HepG2 (cell line): Measurements from ENCODE around the gene CLDND2. TPM values are rescaled to one million over a fixed set of nuclear protein-coding genes. Genes with fewer than 3 reads are reported as not detected.

ENCODE experiments used
- ATM ChIP-seq: fragments of 450-650 bp; IDR thresholded peaks from 2 replicates; pipeline ENCODE4 v1.7.1; 2017; ENCODE audit warnings: mild to moderate bottlenecking, borderline replicate concordance
- DR1 ChIP-seq: sonication (generic); formaldehyde crosslinking; IDR thresholded peaks from 2 replicates; pipeline ENCODE4 v1.8.0; 2021; ENCODE audit warnings: mild to moderate bottlenecking, missing genetic modification reagents, inconsistent platforms
- ELF3 ChIP-seq: IDR thresholded peaks from 2 replicates; pipeline ENCODE4 v1.6.1; 2016; ENCODE audit warnings: missing genetic modification reagents, missing compliant biosample characterization
- GTF3A ChIP-seq: sonication (generic); formaldehyde crosslinking; conservative IDR thresholded peaks from 2 replicates; pipeline ENCODE4 v1.4.0; 2020; ENCODE audit warnings: mild to moderate bottlenecking, missing genetic modification reagents
- GZF1 ChIP-seq: sonication (generic); formaldehyde crosslinking; IDR thresholded peaks from 2 replicates; pipeline ENCODE4 v1.5.1; 2020; ENCODE audit warnings: mild to moderate bottlenecking, missing genetic modification reagents
- HNRNPL ChIP-seq: fragments of 200-400 bp; formaldehyde crosslinking; IDR thresholded peaks from 2 replicates; pipeline ENCODE4 v1.6.1; 2017; ENCODE audit warnings: mild to moderate bottlenecking, low read depth, low read length
- IKZF1 ChIP-seq: fragments of 450-650 bp; IDR thresholded peaks from 2 replicates; pipeline ENCODE4 v1.7.1; 2016
- MATR3 ChIP-seq: sonication (generic); formaldehyde crosslinking; IDR thresholded peaks from 2 replicates; pipeline ENCODE4 v1.4.0; 2020; ENCODE audit warnings: missing genetic modification reagents
- NKX3-1 ChIP-seq: sonication (generic); formaldehyde crosslinking; IDR thresholded peaks from 2 replicates; pipeline ENCODE4 v1.5.0; 2020; ENCODE audit warnings: missing genetic modification reagents
- PITX1 ChIP-seq: sonication (generic); formaldehyde crosslinking; IDR thresholded peaks from 2 replicates; pipeline ENCODE4 v1.5.1; 2020; ENCODE audit warnings: mild to moderate bottlenecking, missing genetic modification reagents
- REL ChIP-seq: sonication (generic); formaldehyde crosslinking; conservative IDR thresholded peaks from 2 replicates; pipeline ENCODE4 v1.8.0; 2022; ENCODE audit warnings: mild to moderate bottlenecking, missing genetic modification reagents, moderate library complexity
- SETDB1 ChIP-seq: sonication (generic); formaldehyde crosslinking; IDR thresholded peaks from 2 replicates; pipeline ENCODE4 v1.5.1; 2020; ENCODE audit warnings: missing genetic modification reagents, mild to moderate bottlenecking, borderline replicate concordance
- SIX1 ChIP-seq: sonication (generic); formaldehyde crosslinking; IDR thresholded peaks from 2 replicates; pipeline ENCODE4 v1.4.0; 2020; ENCODE audit warnings: missing genetic modification reagents, borderline replicate concordance
- SOX5 ChIP-seq: IDR thresholded peaks from 2 replicates; pipeline ENCODE4 v1.6.1; 2016; ENCODE audit warnings: borderline replicate concordance
- ZBTB20 ChIP-seq: sonication (generic); formaldehyde crosslinking; IDR thresholded peaks from 2 replicates; pipeline ENCODE4 v1.8.1; 2023; ENCODE audit warnings: missing genetic modification reagents, low read depth, mild to moderate bottlenecking, borderline replicate concordance
- ZBTB42 ChIP-seq: sonication (generic); formaldehyde crosslinking; IDR thresholded peaks from 2 replicates; pipeline ENCODE4 v1.5.0; 2020; ENCODE audit warnings: mild to moderate bottlenecking, missing genetic modification reagents
- ZFAT ChIP-seq: sonication (generic); formaldehyde crosslinking; conservative IDR thresholded peaks from 2 replicates; pipeline ENCODE4 v1.8.1; 2023; ENCODE audit warnings: missing genetic modification reagents, inconsistent platforms
- ZNF207 ChIP-seq: fragments of 450-650 bp; IDR thresholded peaks from 2 replicates; pipeline ENCODE4 v1.6.1; 2016; ENCODE audit warnings: antibody characterized with exemption, borderline replicate concordance
- ZNF589 ChIP-seq: sonication (generic); formaldehyde crosslinking; conservative IDR thresholded peaks from 2 replicates; pipeline ENCODE4 v1.8.0; 2022; ENCODE audit warnings: mild to moderate bottlenecking, moderate library complexity, missing genetic modification reagents
- ZNF720 ChIP-seq: sonication (generic); formaldehyde crosslinking; IDR thresholded peaks from 2 replicates; pipeline ENCODE4 v1.4.0; 2020; ENCODE audit warnings: missing genetic modification reagents
- ZNF737 ChIP-seq: sonication (generic); formaldehyde crosslinking; IDR thresholded peaks from 2 replicates; pipeline ENCODE4 v1.5.0; 2020; ENCODE audit warnings: missing genetic modification reagents, mild to moderate bottlenecking, borderline replicate concordance
- ZNF768 ChIP-seq: sonication (generic); formaldehyde crosslinking; IDR thresholded peaks from 2 replicates; pipeline ENCODE4 v1.4.0; 2020; ENCODE audit warnings: missing genetic modification reagents
- ZNF878 ChIP-seq: sonication (generic); formaldehyde crosslinking; IDR thresholded peaks from 2 replicates; pipeline ENCODE4 v1.8.1; 2023; ENCODE audit warnings: mild to moderate bottlenecking, missing genetic modification reagents, moderate library complexity
- ZSCAN25 ChIP-seq: sonication (generic); formaldehyde crosslinking; IDR thresholded peaks from 2 replicates; pipeline ENCODE4 v1.8.0; 2022; ENCODE audit warnings: mild to moderate bottlenecking, missing genetic modification reagents
- polyA plus RNA-seq, 8 experiments: library from polyadenylated mRNA; depleted of rRNA in 3 of 8; stranded (reverse) in 7 of 8; unstranded in 1 of 8; fragments of >200 nt; fragmentation: Illumina TruSeq in 4 of 8; extraction: Trizol in 4 of 8; gene quantifications; 2 replicates each; pipeline versions ENCODE4 v1.2.1 to v1.2.3, GENCODE V29; 2011 to 2016; ENCODE audit warnings: low read depth in 4 of 8, missing spikeins in 1 of 8, mixed read lengths in 1 of 8; ENCODE audit not compliant: insufficient read depth in 1 of 8
- total RNA-seq, 5 experiments: library from RNA; depleted of rRNA; stranded (reverse); fragments of >200 nt; fragmentation: Illumina TruSeq; extraction: Trizol; gene quantifications; 2 replicates each; pipeline ENCODE4 v1.2.3, GENCODE V29; 2016; ENCODE audit warnings: low read depth in 1 of 5
- TF ChIP-seq, protein P1 (sequence below): sonication (generic); formaldehyde crosslinking; IDR thresholded peaks from 2 replicates; pipeline ENCODE4 v1.9.0; 2022; ENCODE audit warnings: missing genetic modification reagents, mild to moderate bottlenecking, borderline replicate concordance
- TF ChIP-seq, protein P2 (sequence below): sonication (generic); formaldehyde crosslinking; conservative IDR thresholded peaks from 2 replicates; pipeline ENCODE4 v1.8.0; 2022; ENCODE audit warnings: mild to moderate bottlenecking, moderate library complexity, missing genetic modification reagents
- TF ChIP-seq, protein P3 (sequence below): sonication (generic); formaldehyde crosslinking; IDR thresholded peaks from 2 replicates; pipeline ENCODE4 v1.5.1; 2020; ENCODE audit warnings: missing genetic modification reagents, mild to moderate bottlenecking, borderline replicate concordance

CLDND2 gene
- total and polyA plus RNA-seq, 2 of the 13 experiments (the other 11 are each of a cell fraction or from before 2014, with no cell fraction given): 0.84 to 1.8 TPM

DNA sequence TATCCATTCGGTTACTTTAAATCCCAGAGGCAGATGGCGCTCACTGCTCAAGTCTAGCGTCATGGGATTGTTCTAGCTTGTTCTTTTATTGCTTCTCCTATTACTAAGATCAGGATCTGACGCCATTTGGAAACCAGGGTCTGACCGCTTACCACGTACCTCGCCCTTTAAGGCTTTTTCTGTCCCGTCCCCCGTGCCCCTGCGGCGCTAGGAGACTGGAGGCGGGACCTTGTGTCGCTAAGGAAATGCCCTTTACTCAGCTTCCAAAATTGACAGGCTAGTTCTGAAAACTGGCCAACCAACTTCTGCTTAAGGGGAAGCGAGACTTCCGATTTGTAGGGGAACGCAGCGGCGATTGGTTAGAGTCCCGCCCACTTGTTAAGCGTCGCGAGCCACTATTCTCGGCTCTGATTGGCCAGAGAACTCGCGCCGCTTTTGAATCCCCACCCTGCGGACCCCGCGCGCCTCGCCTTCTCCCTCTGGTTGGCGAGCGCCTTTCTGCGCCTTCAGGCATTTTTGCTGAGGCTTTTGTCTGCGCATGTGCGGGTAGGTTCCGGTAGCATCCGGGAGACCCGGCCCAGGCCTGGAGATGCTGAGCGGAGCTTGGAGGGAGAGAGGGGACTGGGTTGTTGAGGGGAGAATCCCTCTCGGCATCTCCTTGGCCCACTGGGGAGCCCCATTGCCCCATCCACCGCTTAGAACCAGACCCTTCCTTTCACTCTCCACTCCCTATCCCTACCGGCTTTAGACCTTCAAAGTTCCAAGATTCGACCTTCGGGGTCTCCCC lies 25.4 kb upstream of the CLDND2 start (continued):
- TF ChIP-seq ZBTB20 (CRISPR knock-in tag): no peak
- no peak; the same call in 1 of the 2 replicates for TF ChIP-seq ELF3 (CRISPR knock-in tag)
- no peak for TF ChIP-seq GZF1 (CRISPR knock-in tag)
- peak; percentile 90 for TF ChIP-seq ZNF878 (CRISPR knock-in tag)
- TF ChIP-seq SOX5: no peak
- no peak for TF ChIP-seq ZNF207
- TF ChIP-seq REL (CRISPR knock-in tag): 0 out of 2 replicates have a peak, but pooled peaks have one; percentile 90
- TF ChIP-seq ZNF589: 0 out of 2 replicates have a peak, but pooled peaks have one; percentile 54
- no peak for TF ChIP-seq GTF3A (CRISPR knock-in tag)
- TF ChIP-seq ATM: no peak
- TF ChIP-seq PITX1 (CRISPR knock-in tag): no peak
- TF ChIP-seq ZFAT: no peak
- TF ChIP-seq SIX1 (CRISPR knock-in tag): no peak
- TF ChIP-seq NKX3-1 (CRISPR knock-in tag): no peak
- no peak for TF ChIP-seq ZBTB42
- TF ChIP-seq SETDB1 (CRISPR knock-in tag): no peak
- TF ChIP-seq IKZF1: no peak
- TF ChIP-seq, protein P1, sequence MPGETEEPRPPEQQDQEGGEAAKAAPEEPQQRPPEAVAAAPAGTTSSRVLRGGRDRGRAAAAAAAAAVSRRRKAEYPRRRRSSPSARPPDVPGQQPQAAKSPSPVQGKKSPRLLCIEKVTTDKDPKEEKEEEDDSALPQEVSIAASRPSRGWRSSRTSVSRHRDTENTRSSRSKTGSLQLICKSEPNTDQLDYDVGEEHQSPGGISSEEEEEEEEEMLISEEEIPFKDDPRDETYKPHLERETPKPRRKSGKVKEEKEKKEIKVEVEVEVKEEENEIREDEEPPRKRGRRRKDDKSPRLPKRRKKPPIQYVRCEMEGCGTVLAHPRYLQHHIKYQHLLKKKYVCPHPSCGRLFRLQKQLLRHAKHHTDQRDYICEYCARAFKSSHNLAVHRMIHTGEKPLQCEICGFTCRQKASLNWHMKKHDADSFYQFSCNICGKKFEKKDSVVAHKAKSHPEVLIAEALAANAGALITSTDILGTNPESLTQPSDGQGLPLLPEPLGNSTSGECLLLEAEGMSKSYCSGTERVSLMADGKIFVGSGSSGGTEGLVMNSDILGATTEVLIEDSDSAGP (CRISPR knock-in tag): peak; percentile 99
- TF ChIP-seq DR1 (CRISPR knock-in tag): peak; percentile 80; the same call in 1 of the 2 replicates
- peak; percentile 42; the same call in 1 of the 2 replicates for TF ChIP-seq ZNF768 (CRISPR knock-in tag)
- no peak for TF ChIP-seq ZNF720 (CRISPR knock-in tag)
- TF ChIP-seq HNRNPL: 0 out of 2 replicates have a peak, but pooled peaks have one; percentile 40
- TF ChIP-seq MATR3: no peak
- TF ChIP-seq, protein P2, sequence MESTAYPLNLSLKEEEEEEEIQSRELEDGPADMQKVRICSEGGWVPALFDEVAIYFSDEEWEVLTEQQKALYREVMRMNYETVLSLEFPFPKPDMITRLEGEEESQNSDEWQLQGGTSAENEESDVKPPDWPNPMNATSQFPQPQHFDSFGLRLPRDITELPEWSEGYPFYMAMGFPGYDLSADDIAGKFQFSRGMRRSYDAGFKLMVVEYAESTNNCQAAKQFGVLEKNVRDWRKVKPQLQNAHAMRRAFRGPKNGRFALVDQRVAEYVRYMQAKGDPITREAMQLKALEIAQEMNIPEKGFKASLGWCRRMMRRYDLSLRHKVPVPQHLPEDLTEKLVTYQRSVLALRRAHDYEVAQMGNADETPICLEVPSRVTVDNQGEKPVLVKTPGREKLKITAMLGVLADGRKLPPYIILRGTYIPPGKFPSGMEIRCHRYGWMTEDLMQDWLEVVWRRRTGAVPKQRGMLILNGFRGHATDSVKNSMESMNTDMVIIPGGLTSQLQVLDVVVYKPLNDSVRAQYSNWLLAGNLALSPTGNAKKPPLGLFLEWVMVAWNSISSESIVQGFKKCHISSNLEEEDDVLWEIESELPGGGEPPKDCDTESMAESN (CRISPR knock-in tag): peak; percentile 79; the same call in 1 of the 2 replicates
- TF ChIP-seq ZSCAN25 (CRISPR knock-in tag): no peak
- TF ChIP-seq, protein P3, sequence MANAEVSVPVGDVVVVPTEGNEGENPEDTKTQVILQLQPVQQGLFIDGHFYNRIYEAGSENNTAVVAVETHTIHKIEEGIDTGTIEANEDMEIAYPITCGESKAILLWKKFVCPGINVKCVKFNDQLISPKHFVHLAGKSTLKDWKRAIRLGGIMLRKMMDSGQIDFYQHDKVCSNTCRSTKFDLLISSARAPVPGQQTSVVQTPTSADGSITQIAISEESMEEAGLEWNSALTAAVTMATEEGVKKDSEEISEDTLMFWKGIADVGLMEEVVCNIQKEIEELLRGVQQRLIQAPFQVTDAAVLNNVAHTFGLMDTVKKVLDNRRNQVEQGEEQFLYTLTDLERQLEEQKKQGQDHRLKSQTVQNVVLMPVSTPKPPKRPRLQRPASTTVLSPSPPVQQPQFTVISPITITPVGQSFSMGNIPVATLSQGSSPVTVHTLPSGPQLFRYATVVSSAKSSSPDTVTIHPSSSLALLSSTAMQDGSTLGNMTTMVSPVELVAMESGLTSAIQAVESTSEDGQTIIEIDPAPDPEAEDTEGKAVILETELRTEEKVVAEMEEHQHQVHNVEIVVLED (CRISPR knock-in tag): peak; percentile 76; the same call in 1 of the 2 replicates
- TF ChIP-seq ZNF737: no peak
